Colonic mucosa (tissue), 4 donors: ENCODE results near the gene JMY. TPM values are rescaled to one million over a fixed set of nuclear protein-coding genes. Genes with fewer than 3 reads are reported as not detected.
A peak's percentile ranks its signal among the peaks of the same experiment; 100 is the strongest.

Source experiments
- DNase-seq: peaks from one replicate; pipeline ENCODE4 v3.0.0-alpha.2; 2020
- H3K27ac ChIP-seq: fragments of 200-600 bp; one replicate; pipeline ENCODE4 v1.8.0; 2021
- H3K27me3 ChIP-seq: fragments of 200-600 bp; one replicate; pipeline ENCODE4 v1.8.0; 2021
- H3K36me3 ChIP-seq: fragments of 200-600 bp; one replicate; pipeline ENCODE4 v1.8.0; 2021
- H3K4me1 ChIP-seq: fragments of 200-600 bp; one replicate; pipeline ENCODE4 v1.8.0; 2021; ENCODE audit warnings: mild to moderate bottlenecking
- H3K4me3 ChIP-seq: fragments of 200-600 bp; one replicate; pipeline ENCODE4 v1.8.0; 2021
- H3K9ac ChIP-seq, 2 donors: one replicate each; pipeline ENCODE4 v1.7.0; 2013; ENCODE audit warnings: control low read depth in 2 of 2, low read depth in 2 of 2, low read length in 2 of 2
- H3K9me3 ChIP-seq: fragments of 200-600 bp; one replicate; pipeline ENCODE4 v1.8.0; 2021
- intact Hi-C: fragments of 100-400 bp; cut with DNase I; formaldehyde crosslinking; loops from one replicate; pipeline ENCODE4 v1.14.1; 2022
- total RNA-seq, 2 donors: library from RNA; stranded (reverse); fragmentation: NEBNext Ultra II Directional in 1 of 2; extraction: Animal tissue kit (Norgen Biotek cat#: 25700) in 1 of 2; gene quantifications; one replicate each; pipeline ENCODE4 v1.2.1, GENCODE V29; 2021
- TF ChIP-seq, protein P1 (sequence below): fragments of 200-600 bp; IDR thresholded peaks from one replicate; pipeline ENCODE4 v1.8.0; 2022; ENCODE audit warnings: antibody characterized with exemption, mild to moderate bottlenecking
- donor health status: healthy.
- donor health status: DM: no; HTN: no; CAD: no.
- donor health status: DM: no; HTN: no; CAD: no.

The JMY gene
- total RNA-seq, 2 donors from 2014 or later = 4.7 to 8.0 TPM

DNA sequence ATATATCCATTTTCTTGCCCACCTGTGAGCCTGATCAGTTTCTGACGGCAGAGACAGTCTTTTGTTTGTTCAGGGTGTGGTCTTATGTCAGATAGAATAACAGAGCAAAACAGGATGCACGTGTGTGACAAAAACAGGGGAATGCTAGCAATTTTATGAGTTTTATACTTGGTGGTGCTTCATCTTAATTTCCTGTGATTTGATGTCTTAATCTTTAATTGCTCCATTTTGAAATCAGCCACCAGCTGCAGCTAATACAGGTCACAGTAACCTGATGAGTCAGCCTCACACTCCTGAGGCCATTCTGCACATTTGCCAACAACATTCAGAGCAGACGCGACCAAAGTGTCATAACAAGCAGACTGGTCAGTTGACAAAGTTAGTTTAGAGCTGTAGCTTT is 42.3 kb upstream of the JMY start:
- H3K27me3 ChIP-seq = no peaks in the 10 kb centered on the region
- no peak overlapping the region for H3K4me3 ChIP-seq
- no peaks in the 10 kb centered on the region for H3K9me3 ChIP-seq
- intact Hi-C loops = no loop called here
- no peaks in the 10 kb centered on the region for H3K4me1 ChIP-seq
- H3K36me3 ChIP-seq = no peaks in the 10 kb centered on the region
- TF ChIP-seq, protein P1, sequence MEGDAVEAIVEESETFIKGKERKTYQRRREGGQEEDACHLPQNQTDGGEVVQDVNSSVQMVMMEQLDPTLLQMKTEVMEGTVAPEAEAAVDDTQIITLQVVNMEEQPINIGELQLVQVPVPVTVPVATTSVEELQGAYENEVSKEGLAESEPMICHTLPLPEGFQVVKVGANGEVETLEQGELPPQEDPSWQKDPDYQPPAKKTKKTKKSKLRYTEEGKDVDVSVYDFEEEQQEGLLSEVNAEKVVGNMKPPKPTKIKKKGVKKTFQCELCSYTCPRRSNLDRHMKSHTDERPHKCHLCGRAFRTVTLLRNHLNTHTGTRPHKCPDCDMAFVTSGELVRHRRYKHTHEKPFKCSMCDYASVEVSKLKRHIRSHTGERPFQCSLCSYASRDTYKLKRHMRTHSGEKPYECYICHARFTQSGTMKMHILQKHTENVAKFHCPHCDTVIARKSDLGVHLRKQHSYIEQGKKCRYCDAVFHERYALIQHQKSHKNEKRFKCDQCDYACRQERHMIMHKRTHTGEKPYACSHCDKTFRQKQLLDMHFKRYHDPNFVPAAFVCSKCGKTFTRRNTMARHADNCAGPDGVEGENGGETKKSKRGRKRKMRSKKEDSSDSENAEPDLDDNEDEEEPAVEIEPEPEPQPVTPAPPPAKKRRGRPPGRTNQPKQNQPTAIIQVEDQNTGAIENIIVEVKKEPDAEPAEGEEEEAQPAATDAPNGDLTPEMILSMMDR = no peak
- no peak overlapping the region for H3K27ac ChIP-seq
- no peak overlapping the region for H3K9ac ChIP-seq
- no peak for DNase-seq

DNA sequence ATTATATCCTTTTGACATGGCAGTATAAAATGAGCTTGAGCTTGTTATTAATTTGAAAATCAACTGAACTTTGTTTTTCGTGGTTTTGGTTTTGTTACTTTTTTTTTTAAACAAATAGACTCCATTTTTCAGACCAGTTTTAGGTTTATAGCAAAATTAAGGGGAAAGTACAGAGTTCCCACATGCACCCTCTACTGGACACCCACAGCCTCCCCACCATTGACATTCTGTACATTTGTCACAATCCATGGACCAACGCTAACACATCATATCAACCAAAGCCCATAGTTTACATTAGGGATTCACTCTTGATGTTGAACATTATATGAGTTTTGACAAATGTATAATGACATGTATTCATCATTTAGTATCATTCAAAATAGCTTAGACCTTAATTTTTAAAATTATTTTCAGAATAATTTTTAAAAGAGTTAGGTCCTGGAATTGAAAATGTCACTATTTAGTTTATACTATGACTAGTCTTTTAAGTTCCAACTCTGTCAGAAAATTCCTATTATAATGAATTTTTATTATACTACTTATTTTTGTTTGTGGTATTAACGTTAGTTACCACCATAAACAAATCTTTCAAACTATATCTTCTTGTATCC is 35.3 kb upstream of the JMY start:
- TF ChIP-seq, protein P1 = peak; percentile 21
- Histone ChIP-seq H3K9me3 (no peaks in the 10 kb centered on the region), H3K4me1 (no peaks in the 10 kb centered on the region), H3K27ac (no peak overlapping the region), H3K4me3 (no peak overlapping the region), H3K27me3 (no peaks in the 10 kb centered on the region), H3K36me3 (no peaks in the 10 kb centered on the region), H3K9ac (no peak overlapping the region)
- DNase-seq = no peak
- intact Hi-C loops = no loop called here

DNA sequence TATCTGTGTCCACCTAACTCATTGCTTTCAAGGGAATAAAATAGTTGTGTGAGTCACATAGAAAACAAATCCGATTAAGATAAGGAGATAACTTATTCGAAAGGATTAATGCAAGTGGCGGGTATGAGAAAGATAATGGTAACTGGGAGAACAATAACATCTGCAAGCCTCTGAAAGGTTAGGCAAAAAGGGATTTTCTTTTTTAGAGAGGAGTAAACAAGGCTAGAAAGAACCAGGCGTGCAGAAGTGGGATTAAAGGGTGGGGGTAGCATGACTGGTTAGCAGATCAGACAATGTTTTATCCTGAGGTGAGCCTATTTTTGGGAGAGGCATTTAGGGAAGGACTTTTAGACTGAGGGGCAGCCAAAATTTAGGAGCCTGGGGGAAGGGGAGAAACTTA is 34.7 kb upstream of the JMY start:
- no peak overlapping the region for H3K4me3 ChIP-seq
- H3K27me3 ChIP-seq = no peaks in the 10 kb centered on the region
- H3K36me3 ChIP-seq = no peaks in the 10 kb centered on the region
- no peak overlapping the region for H3K9ac ChIP-seq
- H3K27ac ChIP-seq = no peak overlapping the region
- TF ChIP-seq, protein P1 = no peak
- no peaks in the 10 kb centered on the region for H3K4me1 ChIP-seq
- DNase-seq = no peak
- intact Hi-C loops = no loop called here
- no peaks in the 10 kb centered on the region for H3K9me3 ChIP-seq

DNA sequence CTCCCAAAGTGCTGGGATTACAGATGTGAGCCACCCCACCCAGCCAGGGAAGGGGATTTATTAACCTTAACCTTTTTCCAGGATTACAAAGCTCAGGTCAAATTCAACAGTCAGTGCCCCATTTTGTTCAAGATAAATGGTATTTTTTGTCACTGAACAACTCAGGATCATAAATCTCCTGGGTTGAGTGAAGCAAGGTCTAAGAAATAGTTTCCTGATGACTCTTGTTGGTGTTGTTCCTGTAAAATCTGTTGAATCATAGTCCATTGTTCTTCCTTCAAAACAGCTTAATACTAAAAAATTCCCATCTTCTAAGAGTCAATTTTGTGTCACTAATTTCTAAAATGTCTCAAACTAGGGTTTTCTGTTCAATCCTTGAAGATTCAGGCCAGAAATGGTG is 33.9 kb upstream of the JMY start:
- Histone ChIP-seq H3K4me3 (no peak overlapping the region), H3K27ac (no peak overlapping the region), H3K4me1 (no peaks in the 10 kb centered on the region), H3K9me3 (no peaks in the 10 kb centered on the region), H3K36me3 (no peaks in the 10 kb centered on the region), H3K27me3 (no peaks in the 10 kb centered on the region), H3K9ac (no peak overlapping the region)
- intact Hi-C loops = no loop called here
- TF ChIP-seq, protein P1 = no peak
- no peak for DNase-seq

DNA sequence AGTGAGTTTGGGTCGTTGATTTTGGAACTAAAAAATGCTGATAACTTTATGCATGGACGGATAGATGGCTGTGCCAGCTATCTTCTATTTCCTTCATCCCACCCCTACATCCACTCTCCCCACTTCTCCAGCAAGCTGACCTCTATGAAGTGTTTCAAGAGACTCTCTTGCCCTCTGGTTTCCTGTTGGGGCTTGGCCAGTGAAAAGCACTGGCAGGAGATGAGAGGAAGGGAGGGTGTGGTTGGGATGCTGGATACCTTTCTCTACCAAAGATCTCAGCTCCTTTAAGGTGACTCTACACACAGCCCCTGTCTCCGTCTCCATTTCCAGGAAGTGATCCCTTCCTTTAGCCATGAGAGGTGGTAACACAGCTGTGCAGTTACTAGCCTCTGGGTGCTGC is 30.0 kb upstream of the JMY start:
- Histone ChIP-seq H3K36me3 (no peaks in the 10 kb centered on the region), H3K27me3 (no peaks in the 10 kb centered on the region), H3K4me3 (no peak overlapping the region), H3K27ac (no peak overlapping the region), H3K9ac (no peak overlapping the region), H3K9me3 (no peaks in the 10 kb centered on the region), H3K4me1 (no peaks in the 10 kb centered on the region)
- intact Hi-C loops = no loop called here
- no peak for DNase-seq
- TF ChIP-seq, protein P1 = no peak
